Hematopoietic multipotent progenitor cell (in vitro differentiated cells): ENCODE data around the gene MARVELD1. TPM values are rescaled to one million over a fixed set of nuclear protein-coding genes. Genes with fewer than 3 reads are reported as not detected.
A peak's percentile ranks its signal among the peaks of the same experiment; 100 is the strongest.

Experiments used
- DNase-seq, 3 donors: peaks; one replicate each; pipeline ENCODE4 v3.0.0-alpha.2; 2011 to 2015; ENCODE audit warnings: low read depth in 2 of 3, low spot score in 2 of 3
- total RNA-seq: library from RNA; depleted of rRNA; stranded (reverse); fragments of >200 nt; gene quantifications from one replicate; pipeline ENCODE4 v1.2.3, GENCODE V29; 2012

The MARVELD1 gene
- total RNA-seq, 1 donor: 22.9 TPM

DNA sequence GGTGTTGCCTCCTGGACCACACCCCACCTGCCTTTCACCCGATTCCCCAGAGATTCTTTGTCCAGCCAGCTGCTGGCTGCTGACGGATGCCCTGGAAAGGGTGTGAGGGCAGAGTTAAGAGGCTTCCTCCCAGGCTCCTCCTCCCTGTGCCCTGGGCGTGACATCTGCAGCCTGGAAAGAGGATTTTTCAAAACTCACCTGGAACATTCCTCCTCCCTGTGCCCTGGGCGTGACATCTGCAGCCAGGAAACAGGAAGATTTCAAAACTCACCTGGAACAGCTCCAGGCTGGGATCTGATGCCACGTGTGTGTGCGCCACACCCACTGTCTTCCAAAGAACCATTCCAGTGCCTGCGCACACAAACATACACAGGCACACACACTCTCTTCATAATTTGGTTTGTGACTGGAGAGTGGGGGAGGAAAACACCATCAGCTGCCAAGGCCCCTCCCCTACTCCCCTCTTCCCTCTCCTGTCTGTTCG, 5.2 kb downstream of the MARVELD1 start:
- no peak for DNase-seq

DNA sequence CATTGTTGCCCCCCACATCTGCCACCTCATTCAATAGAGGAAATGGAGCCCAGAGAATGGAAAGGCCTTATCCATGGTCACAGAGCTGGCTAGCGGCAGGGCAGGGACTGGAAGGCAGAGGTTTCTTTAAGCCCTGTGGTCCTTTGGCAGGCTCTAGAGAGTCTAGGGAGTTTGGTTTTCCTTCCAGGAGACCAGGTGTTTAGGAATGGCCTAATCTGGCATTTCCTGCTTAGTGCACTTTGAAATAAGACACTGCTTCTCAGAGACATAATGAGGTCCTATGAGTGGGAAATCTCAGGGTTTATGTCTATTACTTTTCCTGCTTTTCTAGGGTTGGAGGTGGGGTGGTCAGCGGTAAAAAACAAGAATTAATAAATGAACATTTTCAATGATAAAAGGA, 6.1 kb downstream of the MARVELD1 start:
- no peak for DNase-seq

DNA sequence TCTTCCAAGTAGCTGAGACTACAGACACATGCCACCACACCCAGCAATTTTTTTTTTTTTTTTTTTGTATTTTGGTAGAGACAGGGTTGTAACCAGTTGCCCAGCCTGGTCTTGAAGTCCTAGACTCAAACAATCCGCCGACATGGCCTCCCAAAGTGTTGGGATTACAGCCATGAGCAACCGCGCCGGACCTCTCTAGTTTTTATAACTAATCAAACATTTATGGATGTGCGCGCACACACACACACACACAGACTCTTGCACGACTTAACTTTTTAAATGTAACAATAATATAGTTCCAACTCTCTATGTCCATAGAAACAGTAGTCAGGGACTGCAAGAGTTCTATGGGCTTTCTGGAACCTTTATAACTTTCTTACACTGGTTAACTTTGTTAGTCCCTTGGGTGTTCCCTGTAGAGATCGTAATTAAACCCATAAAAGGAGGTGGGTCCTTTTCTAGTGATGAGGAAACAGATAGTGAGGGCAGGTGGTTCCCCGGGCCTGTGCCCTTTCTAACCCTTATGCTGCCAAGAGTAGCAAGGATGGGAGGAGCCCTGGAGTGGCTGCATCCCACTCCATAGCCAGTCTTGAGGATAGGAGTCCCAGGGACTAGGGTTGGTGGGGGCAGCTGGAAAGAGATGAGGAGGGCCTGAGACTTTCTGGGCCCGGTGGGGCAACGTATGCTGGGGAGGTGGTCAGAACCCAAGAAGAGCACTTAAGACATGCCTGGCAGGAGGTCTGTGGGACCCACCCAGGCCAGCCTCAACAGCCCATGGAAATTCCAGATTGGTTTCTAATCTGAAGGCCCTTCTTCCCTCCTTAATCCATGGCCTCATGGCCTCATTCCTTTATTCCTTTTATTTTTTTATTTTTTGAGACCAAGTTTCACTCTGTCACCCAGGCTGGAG, 8.6 kb downstream of the MARVELD1 start:
- no peak for DNase-seq

DNA sequence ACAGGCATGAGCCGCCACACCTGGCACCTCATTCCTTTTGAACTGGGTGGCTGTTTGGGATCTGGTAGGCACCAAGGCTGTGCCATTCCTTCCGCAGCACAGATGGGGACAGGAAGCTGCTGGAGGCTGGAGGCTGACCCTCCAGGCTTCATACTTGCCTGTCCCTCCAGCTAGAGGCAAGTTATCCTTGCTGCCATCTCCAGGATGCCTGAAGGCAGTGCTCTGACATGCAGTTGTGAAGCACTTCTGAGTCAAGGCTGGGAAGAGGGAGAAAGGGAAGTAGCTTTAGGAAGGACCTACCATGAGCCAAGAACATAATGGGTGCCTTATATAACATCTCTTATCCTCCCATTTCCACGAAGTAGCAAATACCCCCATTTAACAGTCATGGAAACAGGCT, 9.5 kb downstream of the MARVELD1 start:
- DNase-seq: no peak

DNA sequence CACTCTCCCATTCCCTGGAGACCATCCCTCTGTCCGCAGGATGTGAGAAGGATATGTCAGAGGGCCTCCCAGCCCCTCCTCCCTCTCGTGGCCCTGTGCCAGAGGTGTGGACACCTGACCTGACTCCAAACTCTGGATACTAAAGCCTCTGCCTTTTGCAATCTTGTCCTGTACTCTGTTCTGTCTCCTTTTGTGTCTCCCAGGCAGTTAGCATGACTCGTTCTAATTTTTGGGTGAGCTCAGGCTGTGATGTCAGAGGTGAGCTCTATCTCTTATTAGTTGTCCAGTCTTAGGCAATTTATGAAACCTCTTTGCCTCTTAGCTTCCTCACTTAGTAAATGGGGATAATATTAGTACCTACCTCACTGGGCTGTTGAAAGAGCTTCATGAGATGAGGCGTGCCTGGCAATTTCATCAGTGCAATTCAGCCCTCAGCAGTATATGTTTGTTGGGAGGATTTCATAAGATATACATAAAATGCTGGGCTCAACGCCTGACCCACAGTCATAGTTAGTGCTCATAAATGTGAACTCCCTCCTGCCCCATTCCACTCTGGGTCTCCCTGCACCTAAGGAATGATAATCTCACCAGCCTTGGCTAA, 10.9 kb downstream of the MARVELD1 start:
- no peak for DNase-seq

DNA sequence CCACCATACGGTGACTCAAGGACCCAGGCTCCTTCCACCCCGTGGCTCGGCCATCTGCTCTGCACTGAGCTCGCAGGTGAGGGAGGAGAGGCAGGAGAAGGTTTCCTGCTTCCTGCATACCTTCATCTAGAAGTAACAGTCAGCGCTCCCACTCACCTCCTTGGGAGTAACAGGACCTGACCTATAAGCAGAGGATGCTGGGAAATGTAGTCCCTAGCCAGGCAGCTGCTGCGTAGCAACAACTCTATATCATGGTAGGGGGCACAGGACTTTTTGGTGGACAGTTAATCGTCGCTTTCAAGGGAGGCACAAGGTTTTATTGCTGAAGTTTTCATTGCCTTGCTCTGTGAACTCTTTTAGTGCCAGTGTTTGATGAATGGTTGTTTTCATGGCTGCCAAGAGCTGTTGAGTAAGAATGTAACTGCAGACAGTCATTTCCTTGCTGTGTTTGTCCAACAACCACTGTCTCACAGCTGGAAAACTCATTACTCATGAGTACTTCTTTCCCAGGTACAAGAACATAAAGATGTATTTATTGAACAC, 13.2 kb downstream of the MARVELD1 start:
- no peak for DNase-seq

DNA sequence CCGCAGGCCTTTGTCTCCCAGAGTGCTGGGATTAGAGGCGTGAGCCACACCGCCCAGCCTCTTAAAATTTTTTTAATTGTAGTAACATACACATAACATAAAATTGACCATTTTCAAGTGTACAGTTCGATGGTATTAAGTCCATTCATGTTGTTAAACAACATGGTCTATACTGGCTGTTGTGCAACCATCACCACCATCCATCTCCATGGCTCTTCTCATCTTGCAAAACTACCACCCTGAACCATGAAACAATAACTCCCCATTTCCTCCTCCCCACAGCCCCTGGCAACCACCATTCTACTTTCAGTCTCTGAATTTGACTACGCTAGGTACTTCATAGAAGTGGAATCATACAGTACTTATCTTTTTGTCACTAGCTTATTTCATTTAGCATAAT, 15.5 kb downstream of the MARVELD1 start:
- no peak for DNase-seq

DNA sequence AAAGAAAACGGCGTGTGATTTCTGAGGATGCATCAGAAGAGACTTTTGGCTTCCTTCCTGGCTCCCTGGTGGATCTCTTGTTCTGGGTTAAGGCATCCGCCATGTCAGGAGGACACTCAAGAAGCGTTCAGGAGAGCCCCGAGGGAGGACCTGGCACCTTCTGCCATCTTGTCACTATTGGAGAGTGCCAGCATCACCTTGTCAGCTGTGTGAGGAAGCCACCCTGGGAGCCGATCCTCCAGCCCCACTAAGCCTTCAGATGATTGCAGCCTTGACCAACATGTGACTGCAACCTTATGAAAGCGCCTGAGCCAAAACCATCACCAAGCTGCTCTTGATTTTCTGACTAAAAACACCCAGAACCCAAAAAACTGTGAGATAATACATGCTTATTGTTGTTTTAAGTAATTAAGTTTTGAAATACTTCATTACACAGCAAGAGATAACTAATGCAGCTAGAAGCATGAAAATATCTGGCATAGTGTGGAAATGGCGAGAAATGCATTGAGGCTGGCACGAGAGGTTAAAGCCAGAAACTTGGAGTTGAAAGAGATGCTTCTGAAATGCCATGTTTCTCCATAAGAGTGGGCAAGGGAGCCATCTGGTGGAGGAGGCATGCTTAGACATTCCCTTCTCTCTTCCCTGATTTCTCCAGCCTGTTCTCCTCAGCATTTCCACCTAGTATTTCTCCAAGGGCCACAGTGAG, 18.0 kb downstream of the MARVELD1 start:
- peak; percentile 34 to 78 (median 61) for DNase-seq

DNA sequence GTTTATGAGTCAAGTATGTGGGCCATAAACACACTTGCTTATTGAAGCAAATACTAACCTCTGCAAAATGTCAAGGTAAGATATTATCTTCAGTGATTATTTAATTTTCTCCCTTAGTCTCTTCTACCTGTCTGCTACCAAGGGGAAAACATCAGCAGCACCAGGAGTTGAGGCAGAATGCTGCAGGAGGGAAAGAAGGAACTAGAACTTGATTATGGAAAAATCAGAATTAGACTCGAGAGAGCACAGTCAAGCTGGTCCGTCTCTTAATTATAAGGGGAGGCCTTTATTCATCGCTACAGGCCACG, 18.5 kb downstream of the MARVELD1 start:
- no peak for DNase-seq

DNA sequence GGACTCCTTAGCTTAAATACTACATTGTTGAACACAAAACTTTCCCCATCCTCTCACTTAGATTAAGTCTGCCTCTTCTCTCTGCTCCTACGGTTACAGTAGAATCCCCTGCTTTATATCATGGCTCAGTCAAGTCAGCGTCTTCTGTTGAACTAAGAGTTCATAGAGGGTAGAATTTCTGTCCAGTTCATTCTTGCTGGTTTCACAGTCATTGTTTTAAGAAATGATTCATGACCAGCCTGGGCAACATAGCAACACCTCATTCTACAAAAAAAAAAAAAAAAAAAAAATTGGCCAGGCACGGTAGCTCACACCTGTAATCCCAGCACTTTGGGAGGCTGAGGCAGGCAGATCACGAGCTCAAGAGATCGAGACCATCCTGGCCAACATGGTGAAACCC, 19.7 kb downstream of the MARVELD1 start:
- no peak for DNase-seq

DNA sequence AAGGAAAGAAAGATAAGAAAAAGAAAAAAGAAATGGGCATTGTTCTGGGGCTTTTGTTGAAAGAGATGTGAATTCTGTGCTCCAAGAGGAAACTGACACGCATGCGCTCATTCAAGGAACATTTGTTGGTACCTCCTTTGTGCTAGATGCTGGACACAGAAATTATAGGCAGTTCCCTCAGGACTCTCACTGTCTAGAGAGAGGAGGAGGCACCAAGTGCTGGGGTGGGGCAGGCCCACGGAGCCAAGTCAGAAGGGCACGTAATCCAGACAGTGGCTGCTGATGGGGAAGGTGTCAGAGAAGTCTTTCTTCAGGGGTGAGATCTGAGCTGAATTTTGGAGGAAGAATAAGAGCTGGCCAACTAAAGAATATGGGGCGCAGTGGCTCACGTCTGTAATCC, 20.5 kb downstream of the MARVELD1 start:
- no peak for DNase-seq

DNA sequence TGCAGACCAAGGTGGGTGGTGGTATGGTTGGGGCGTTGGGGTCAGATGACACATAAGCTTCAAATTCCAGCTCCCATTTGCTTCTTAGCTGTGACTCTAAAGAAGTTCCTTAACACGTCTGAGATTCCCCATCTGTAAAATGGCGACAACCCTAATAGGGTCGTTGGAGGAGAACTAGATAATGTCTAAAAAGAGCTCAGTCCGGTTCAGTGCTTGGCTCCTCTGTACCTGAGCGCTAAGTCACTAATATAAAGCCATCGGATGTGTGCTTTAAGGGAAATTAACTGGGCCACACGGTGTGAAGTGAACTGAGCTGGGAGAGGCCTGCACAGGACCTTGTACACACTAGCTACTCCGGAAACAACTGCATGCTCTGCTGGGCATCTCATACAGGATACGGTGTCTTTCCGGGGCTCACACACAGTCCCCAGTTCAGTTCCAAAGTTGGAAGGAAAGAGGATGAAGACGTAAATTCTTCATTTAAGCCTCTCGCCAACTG, 22.9 kb downstream of the MARVELD1 start:
- DNase-seq: no peak

DNA sequence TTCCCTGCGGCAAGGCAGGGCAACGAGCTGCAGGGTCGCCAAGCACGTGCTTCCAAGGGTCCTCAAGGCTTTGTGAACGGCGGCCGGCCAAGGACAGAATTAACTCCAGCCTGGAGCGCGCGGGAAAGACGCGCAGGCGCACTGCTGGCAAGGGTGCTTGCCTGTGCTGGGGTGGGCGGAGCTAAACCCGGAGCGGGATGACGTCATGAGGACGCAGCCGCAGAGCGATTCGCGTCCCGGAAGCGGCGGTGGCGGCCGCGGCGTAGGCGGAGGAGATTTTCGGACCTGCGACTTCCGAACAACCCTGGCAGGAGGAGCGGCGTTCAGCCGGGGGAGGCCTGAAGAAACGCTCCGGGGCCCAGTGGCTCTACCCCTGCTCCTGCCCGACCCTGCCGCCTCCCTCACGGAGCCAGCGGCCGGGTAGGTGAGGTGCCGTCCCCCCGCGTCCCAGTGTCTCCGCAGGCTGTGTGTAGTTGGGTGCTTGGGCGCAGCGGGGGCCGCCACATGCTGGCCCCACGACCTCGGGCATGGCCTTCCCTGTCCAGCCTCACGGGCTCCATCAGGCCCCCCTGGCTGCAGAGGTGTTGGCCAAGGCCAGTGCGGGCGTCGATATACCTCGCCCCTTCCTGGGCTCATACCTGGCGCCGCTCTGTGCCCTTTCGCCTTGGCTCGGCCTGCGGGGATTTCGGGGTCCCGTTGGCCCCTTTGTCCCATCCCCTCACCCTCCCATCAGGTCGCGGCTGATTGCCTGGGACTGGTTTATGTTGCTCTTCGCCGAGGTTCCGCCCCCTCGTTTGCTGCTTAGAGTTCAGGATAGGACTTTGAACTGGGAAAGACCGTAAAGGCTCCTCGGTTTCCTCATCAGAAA, 23.6 kb downstream of the MARVELD1 start, which contains the start of gene ZFYVE27:
TSS of gene ZFYVE27 (plus strand) at position 227 of the 868 bp plus-strand sequence. CDS start 1,350 bp downstream, outside the sequence.
- DNase-seq: peak; percentile 93 to 96 (median 94)

DNA sequence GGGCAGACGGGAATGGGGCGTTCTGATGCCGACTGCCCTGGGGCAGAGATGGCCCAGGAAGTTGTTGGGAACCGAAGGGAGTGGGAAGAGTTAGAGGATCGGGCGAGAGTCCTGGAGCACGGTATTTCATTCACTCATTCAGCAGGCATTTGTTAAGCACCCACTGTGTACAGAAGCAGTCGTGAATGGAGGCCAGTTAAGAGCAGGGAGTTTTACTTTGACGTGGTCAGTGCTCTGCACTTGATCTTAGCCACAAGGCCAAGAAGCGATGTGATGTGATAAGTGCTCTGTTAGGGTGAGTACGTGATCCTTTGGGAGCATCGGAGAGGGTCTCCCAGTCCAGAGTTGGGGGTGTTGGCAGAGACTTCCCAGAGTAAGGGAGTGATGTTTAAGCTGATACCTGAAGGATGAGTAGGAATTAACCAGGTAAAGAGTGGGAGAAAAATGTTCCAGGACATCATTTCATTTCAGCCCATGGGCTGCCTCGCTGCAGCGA, 24.3 kb downstream of the MARVELD1 start:
- DNase-seq: no peak

DNA sequence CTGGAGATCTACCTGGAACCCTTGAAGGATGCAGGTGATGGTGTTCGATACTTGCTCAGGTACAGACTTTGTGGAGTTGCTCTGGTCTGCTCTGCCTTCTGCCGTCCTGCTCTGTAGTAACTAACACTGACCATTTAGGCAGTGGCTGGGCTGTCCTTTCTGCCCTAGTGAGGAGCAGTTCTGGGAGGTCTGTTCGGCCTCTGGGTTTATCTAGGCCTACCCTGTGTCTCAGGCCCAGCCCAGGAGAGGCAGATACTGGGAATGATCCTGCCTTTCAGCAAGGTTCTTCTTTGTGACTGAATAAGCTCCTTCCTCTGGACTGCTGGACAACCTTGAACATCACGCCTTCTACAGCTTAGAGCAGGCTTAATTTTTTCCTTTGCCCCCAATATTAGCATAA, 25.1 kb downstream of the MARVELD1 start:
- no peak for DNase-seq

DNA sequence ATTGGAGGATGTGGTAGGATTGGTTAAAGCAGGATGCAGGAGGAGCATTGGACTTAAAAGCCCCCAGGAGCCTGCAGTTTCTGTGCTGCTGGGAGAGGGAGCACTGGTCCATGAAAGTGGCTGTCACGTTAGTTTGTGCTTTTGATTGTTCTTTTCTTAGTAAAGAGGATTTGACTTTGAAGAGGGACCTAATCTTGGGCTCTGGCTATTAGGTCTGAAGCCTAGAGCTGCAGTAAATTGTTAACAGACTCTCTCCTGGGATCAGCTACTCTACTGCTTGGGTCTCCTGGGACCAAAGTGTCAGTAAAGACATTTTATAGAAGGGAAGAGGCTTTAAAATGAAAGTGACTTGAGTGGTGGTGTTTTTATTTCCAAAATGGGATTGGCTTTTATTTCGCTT, 27.1 kb downstream of the MARVELD1 start:
- DNase-seq: no peak

DNA sequence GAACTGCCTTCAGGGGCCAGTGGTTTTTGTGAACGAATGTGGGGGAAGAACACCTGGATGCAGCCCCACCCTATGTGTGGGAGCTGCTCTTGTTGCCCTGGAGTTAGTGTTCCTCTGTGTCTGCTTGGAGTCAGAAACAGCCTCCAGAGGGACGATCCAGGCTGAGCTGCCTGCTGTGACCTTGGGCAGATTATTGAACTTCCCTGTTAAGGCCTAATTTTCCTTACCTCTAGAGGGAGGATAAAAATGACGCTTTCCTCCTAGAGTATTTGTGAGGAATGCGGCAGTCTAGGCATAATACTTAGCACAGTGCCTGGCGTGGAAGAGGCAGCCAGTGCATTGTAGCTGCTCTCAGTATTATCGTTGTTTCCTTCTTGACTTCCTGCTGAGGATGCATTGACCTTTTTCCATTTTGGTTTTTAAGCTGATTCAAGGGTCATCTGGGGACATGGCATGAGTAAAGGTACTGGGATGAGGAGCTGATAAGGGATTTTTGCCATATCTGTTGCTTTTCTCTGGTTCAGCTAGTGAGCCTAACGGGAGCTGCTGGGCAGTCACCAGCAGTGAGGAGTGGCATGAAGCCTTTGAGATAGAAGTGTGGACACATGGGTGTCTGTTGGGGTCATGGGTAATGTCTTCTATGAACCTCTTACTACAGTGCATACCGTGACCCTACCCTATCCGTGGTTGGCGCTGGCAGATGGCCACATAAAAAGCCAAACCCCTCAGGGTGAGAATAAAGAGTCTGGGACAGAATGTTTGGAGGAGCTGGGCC, 29.8 kb downstream of the MARVELD1 start:
- DNase-seq: no peak

DNA sequence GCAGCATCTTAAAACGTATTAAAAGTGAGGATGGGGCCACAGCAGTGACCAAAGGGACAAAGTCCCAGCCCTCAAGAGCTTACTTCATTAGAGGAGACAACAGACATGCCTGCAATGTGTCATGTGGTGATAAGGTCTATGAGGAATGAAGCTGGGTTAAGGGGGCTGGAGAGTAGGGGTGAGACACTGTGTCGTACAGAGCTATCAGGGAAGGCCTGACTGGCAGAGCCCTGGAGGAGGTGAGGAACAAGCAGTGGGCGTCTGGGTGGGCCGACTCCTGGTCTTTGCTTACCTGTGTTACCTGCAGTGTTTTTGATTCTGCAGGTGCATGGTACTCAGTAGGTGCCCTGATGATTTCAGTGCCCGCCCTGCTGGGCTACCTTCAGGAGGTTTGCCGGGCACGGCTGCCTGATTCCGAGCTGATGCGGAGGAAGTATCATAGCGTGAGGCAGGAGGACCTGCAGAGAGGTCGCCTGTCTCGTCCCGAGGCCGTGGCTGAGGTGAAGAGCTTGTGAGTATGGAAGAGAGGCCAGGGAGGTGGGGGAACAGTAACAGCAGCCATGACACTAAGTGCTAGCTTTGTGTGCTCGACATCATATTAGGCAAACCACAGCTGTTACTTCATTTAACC, 31.0 kb downstream of the MARVELD1 start:
- DNase-seq: no peak

DNA sequence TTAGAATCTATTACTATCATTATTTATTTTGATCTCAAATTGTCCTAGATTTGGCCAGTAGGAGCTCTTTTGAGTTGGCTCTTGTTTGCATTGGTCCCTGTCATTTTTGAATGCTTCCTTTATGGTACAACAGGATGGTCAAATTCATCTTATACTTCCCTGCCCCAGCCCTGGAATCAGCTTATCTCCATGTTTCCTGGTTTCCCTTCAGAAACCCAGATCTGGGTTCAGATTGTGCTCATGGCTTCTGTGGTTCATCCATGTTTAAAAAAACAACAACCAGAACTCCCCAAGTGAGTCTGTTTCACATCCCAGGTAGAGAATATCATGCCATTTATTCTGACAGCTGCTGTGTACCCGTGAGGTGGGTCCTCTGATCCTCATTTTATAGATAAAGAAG, 34.0 kb downstream of the MARVELD1 start:
- DNase-seq: no peak
